IPS-11a (cell line): ENCODE data around the gene FAU.

Source experiments
- H3K4me3 ChIP-seq: one replicate; pipeline ENCODE4 v1.5.1; 2013; ENCODE audit warnings: low read depth, low read length, control low read depth

Gene FAU

DNA sequence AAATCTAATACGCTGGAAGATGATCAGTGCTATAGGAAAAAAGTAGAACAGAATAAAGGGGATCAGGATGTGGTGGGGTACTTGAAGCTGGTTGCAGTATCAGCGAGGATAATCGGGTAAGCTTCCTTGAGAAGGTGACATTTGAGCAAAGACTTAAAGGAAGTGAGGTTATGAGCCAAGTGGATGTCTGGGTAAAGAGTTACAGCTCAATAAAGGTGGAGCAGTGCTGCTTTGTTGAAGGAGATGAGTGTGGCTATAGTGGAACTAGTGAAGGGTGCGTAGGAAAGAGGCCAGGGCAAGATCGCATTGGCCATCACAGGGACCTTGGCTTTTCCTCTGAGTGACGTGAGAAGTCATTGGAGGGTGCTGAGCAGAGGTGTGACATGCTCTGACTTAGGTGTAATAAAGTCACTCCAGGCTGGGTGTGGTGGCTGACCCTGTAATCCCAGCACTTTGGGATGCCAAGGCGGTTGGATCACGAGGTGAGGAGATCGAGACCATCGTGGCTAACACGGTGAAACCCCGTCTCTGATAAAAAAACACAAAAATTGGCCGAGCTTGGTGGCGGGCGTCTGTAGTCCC, 14.7 kb upstream of the FAU start:
- no peak overlapping the region for H3K4me3 ChIP-seq

DNA sequence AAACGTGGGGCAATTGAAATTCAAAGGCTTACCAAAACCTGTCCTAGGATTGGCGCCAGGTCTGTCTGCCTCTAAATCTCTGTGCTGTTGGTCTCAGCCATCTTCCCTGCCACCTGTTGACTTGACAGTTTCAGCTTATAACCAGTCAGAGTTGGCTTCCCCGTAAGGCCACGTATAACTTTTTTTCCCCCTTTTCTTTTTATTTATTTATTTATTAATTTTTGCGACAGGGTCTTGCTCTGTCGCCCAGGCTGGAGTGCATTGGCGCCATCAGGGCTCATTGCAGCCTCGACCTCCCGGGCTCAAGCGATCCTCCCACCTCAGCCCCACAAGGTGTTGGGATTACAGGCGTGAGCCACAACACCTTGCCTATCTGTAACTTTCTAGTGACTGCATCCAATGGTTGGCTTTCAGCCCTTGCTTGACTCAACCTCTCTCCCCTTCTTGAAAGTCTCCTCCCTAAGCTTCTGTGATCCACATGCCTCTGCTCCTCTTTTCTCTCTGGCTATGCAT, 13.8 kb upstream of the FAU start:
- peak overlapping the region; percentile 94 for H3K4me3 ChIP-seq

DNA sequence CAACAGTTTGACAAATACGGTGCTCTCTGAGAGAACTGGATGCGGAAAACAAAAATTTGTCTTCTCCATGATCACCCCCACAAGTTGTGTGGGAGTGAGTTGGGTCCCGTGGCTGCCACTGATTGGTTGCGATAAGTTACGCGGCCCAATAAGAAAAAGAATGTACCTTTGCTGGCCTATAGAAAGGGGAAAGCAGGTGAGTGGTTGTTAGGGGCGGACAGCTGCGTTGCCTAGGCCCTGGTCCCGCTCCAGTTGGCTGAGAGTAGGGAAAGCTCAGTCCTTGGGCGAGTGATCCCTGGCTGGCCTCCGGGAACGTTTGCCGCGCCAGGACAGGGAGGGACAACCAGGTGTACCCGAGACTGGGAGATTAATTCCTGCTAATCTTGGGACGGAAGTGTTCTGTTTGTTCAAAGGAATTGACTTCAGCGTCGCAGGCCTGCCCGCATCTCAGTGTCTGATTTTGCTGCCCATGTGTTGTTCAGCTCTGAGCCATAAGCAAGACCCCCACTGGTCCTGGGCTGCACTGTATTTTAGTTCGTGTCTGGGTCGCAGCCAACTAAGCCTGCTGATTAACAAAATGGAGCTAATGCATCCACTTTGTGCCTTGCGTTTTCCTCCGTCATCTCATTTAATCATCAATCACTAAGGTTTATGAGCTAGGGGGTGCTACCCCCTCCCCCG, 13.2 kb upstream of the FAU start:
- H3K4me3 ChIP-seq: peak overlapping the region; percentile 94

DNA sequence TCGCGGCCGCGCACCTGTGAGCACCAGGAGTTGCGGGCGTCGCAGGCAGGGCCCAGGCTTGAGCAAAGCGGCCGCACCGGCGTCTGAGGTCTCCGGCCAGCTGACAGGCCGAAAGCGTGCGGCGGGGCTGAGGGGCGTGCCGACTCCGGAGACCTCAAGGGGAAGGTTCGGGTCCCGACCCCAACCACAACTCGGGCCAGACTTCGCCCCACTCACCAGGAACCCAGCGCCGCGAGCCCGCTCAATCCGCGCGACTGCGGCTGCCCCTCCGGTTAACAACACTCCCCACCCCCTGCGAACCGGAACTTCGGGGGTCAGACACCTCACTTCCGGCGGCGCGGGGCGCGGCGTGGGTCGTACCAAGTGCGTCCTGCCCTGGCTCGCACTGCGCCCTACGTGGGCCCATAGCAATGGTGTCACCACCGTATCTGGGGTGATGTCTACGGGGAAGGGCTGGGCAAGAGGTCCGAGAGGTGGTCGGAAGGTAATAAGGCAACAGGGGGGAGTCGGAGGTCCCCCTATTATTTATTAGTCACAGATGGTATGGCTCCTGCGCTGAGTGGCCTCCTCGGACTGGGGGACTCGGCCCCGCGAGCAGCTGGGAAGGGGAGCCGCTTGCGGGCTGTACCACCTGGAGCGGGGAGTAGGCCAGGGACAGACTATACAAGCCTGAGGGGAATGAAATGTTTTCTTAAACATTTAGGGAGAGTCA, 12.5 kb upstream of the FAU start, which contains the start of gene SYVN1:
Gene SYVN1 (minus strand): TSS at position 280 of the 712 bp plus-strand sequence. CDS start 918 bp downstream, outside the sequence.
- peak within 1 kb of the TSS; percentile 94 for H3K4me3 ChIP-seq

DNA sequence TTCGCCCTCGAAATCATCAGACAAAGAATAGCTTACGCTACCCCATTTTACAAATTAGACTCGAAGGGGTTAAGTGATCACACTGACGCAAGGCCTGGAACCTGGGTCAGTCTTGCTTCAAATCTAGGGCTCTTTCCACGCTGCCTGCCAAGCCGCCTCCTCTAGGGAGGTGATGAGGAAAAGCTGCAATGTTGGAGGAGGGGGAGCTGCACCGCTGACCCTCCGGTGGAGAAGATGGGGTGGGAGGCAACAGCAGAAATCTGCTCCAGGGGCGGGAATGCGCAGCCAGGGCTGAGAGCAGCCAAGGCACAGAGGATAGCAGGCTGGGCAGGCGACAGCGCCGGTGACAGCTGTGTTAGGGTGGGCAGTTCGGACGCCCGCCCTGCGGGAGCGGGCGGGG, 11.8 kb upstream of the FAU start:
- peak overlapping the region; percentile 94 for H3K4me3 ChIP-seq

DNA sequence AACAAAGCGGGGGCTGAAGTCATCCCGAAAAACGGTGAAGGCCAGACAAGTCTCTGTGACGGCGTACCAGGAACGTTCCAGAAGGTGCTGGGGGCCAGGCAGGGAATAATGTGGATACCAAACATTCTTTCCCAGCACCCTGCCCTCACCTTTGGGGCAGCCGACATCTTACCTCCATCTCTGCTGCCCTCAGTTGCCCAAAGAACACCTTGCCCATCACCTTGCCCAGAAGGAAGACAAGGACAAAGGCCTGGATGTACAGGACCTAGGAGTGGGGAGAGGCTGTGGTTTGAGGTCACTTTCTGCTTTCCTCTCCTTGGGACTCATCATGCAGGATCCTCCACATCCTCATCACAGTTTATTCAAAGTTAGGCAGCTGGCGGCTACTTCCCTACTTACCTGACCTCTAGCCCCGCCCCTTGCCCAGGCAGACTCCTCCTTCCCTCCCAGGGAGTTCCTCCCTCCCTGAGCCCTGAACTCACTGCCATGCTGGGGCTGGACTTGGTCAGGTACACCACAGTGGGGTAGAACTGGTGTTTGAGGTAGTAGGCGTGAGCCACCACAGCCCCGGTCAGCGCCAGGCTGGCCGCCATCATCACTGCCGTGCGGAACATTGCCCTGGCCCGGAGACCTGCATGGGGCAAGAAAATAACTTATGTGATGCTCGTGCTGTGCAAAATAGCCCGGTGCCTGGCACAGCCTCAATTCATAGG, 11.2 kb upstream of the FAU start:
- H3K4me3 ChIP-seq: peak overlapping the region; percentile 94

DNA sequence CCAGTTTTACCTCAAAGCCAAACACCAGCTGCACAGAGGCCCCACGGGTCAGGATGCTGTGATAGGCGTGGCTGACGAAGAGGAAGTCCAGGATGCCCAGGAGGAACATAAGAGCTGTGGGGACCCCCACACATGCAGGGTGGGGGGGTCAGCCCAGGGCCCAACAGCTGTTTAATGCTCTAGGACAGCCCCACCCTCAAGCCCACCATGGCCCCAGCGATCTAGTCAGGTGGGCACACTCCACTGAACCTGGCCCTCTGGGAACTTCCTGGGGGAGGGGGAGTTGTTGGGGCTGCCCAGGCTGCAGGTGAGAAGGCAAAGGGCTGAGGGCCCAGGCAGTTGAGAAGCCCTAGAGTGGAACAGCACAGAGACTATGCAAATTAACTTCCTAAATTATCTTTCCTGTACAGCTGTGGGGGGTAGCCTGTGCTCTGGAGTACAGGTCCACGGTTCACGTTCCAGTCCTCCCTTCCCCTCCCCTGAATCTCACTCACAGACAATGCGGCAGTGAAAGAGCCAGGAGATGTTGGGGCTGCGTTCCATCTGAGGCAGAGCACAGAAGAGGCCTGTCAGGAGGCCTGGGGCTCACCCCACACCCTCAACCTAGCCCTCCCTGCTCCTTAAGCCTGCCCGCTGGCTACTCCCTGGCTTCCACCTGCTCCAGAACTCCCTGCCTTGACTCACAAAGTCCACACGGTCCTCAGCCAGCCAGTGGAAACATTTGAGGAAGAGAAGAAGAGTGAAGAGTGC, 10.5 kb upstream of the FAU start:
- no peak overlapping the region for H3K4me3 ChIP-seq

DNA sequence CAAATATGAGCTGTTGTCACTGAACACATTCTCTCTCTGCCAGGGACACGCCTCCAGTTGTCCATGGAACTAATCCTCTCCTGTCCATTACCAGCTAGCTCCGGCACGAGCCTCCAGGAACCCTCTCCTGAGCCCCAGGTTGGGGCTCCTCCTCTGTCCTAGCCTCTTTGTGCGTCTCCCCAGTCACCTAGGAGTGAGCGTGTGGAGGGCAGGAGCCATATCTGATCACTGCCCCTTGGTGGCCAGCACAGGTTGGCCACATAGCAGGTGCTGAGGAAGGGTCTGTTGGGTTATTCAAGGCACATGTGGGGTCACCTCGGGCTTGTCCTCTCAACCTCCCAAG, 9.9 kb upstream of the FAU start:
- H3K4me3 ChIP-seq: no peak overlapping the region

DNA sequence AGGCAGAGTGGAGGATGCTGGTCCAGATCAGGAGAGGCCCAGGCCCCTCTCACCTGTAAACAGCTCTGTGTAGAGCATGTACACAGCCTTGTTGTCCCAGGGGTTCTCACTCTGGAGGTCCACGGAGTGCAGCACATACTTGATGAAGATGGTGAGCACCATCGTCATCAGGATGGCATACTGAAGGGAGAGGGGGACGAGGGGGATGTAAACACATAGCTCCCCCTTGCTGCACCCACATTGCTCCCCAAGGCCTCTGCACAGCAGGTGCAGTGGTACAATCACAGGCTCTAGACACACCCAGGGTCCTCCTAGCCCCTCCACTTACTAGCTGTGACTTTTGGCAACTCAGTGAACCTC, 9.5 kb upstream of the FAU start:
- H3K4me3 ChIP-seq: no peak overlapping the region

DNA sequence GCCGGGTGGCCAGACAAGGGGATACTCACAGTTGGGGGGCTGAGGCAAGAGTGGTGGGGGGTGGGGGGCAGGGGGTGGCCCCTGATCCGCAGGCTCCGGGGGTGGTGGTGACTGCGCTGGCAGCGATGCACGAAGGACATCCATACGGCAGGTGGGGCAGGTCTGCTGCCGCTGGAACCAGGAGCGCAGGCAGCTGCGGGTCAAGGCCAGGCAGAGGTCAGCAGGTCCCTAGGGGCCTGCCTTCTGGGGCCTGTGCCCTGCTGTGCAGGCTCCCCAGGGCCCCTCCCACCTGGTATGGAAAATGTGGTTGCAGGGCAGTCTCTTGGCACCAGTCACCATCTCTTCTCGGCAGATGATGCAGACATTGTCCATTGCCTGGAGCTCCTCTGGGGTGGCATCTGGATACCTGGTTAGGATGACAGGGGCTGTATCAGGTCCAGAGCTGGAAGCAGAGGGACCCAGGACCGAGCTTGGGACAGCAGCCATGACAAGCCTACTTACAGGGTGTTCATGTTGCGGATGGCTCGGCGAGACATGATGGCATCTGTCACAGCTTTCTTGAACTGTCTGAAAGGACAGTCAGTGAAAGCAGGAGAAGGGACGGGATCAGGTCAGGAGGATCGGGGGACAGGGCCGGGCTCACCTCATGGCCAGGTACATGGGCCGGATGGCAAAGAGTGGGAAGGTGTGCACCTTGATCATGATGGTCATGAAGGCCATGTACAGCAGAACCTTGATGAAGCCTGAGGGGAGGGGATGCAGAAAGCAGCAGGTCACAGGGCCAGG, 8.9 kb upstream of the FAU start:
- no peak overlapping the region for H3K4me3 ChIP-seq

DNA sequence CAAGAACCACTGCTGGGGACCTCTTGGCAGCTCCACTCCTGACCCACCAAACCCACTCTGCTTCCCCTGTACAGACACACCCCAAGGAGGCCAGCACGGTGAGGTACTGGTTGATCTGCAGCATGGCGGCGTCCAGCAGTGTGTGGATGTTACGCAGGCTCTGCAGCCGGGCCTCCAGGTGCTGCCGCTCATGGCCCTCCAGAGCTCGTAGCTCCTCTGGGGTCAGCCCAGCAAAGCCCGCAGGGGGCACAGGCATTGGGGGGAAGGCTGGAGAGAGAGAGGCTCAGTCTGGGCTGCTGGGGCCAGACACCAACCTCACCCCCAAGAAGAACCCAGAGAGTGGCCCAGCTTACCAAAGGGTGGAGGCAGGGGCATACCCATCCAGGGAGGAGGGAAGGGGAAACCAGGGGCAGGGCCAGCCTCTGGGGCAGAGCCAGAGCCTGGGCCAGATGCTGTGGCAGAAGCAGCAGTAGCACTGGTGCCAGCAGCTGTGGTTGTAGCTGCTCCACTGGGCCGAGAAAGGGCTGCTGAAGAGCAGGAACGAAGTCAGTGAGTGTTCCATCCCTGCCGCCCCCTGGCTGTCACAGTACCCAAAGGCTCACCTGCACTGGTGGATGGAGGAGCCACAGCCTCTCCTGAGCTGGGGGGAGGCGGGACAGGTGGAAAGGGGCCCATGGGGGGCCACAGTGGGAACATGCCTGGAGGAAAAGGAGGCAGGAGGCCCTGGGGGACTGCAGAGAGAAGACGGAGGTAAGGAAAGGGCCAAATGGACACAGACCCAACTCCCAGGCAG, 7.9 kb upstream of the FAU start:
- H3K4me3 ChIP-seq: no peak overlapping the region

DNA sequence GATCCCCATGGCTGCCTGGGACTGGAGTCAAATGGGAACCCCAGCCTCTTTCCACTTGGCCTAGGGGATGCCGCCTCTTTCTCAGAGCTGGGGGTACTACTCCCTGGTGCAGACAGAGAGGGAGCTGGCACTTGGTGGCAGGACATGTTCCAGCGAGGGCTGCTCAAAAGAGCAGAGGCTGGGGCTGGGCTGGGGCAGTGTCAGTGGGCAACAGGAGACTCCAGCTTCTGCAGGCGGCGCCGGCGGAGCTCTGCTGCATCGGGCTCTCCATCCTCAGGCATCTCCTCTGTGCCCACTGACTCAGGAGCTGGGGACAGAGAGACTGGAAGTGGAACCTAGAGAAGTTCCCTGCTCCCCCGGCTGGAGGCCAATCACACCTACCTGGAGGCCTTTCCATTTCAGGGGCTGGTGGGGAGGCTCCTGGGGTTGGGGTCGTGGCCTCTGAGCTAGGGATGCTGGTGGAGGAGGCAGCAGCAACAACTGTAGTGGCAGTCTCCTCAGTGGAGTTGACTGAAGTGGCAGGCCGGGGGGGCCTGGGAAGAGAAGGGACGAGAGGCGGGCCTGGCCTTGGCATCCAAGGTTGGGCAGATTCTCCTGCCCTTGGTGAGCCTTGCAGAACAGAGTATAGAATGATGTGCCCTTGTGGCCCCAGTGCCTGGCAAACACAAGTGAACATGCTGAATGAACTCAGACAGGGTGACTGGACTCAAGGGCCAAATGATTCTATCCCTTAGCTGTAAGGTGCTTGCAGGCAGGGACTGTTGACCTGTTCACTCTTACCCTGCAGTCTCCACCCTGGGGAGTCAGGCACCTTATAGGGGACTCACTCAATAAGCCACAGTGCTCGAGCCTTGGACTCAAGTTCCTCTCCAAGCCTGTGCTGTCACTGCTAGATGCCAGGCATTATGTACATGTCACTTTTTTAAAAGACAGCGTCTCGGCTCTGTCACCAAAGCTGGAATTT, 6.5 kb upstream of the FAU start:
- H3K4me3 ChIP-seq: no peak overlapping the region

DNA sequence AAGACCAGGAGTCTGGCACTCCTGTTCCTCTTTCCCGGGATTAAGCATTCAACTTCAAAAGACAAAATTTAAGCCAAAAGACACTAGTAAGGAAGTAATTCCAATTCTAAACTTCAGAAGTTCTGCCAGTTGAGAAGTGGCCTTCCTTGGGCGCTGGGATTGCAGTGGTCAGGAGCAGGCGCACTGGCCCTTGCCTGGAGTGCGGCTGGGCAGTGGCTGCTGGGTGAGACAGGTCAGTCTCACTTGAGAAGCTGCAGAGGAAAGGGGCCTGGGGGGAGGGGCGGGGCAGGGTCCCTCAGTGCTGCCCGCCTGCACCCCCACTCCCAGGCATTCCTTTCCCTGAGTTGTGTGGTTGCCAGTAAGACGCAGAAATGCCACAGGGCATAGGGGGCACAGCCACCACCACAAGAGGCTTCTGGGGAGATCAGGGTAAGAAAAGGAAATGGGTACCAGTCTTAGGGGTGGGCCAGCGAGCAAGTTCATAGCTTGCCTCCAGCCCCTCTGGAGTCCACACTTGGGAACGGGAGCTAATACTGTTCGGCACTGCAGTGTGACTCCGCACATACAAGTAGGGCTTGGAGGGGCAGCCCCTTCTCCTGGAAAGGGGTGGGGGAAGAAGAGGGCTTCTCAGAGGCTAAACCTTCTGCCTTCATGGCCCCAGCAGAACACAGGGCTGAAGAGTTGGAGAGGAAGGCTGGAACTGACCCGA, 5.7 kb upstream of the FAU start:
- no peak overlapping the region for H3K4me3 ChIP-seq

DNA sequence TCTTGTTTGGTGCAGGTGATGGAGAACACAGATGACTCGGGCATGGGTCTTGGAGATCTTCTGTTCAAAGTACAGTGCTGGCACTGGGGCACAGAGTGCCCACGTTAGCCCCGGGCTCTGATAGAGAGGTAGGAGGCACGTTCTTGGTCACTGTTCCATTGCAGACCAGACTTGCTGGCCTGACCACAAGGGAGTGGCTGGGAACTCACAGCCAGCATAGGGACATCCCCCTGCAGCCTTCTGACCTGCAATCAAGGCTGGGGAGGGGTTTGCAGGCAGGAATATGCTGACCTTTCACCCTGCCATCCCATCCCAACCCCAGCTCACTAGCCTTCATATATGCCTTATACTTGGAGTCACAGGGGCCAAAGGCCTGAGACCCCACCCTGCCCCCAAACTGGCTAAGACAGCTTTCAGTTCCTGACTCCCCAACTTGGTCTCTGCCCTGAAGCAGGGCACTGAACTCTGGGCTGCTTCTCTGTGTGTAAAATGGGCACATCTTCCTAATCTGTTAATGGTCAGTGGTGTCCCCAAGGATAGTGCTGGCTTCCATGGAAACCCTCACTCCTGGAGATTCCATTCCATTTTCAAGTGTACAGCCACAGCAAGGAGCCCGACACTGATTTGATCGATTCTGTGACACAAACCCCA, 4.8 kb upstream of the FAU start:
- H3K4me3 ChIP-seq: no peak overlapping the region

DNA sequence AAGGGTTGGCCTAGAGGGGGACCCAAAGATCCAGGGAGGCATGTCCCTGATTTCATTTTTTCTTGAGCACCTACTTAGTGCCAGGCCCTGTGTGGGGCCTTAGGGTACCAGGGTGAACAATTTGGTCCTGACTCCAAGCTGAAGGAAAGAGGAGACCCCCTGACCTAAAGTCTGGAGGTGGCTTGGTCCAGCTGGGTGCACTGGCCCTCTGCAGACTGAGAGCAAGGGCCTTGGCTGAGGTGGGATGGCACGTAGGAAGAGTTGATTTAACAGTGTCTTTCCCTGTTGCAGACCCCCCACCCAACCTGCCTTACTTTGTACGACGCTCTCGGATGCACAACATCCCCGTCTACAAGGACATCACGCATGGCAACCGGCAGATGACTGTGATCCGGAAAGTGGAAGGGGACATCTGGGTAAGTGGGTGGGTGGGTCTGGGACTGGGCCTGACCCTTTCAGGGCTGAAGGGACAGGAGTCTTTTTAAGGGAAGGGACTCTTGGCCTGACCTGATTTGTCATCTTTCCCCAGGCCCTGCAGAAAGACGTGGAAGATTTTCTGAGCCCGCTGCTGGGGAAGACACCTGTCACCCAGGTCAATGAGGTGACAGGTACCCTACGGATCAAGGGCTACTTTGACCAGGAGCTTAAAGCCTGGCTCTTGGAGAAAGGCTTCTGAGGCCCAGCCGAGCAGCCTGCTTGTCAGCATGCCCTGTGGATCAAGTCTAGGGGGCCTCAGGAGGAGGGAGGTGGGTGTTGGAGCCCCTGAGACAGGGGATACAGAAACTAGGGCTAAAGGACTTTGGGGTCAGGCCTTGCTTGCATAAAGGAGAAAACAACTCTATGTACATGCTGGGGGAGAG, 3.5 kb upstream of the FAU start:
- no peak overlapping the region for H3K4me3 ChIP-seq
